Left ventricle myocardium inferior (tissue), 1 donor: ENCODE data around the gene EPB41L2. TPM values are rescaled to one million over a fixed set of nuclear protein-coding genes. Genes with fewer than 3 reads are reported as not detected.
A peak's percentile ranks its signal among the peaks of the same experiment; 100 is the strongest.

Experiments used
- DNase-seq: peaks from one replicate; pipeline ENCODE4 v3.0.0-alpha.2; 2020
- H3K27ac ChIP-seq: fragments of 200-600 bp; replicated peaks from 2 replicates; pipeline ENCODE4 v1.8.0; 2021
- H3K27me3 ChIP-seq: fragments of 200-600 bp; 2 replicates; pipeline ENCODE4 v1.8.0; 2021; ENCODE audit warnings: low read depth
- H3K36me3 ChIP-seq: fragments of 200-600 bp; 2 replicates; pipeline ENCODE4 v1.8.0; 2021
- H3K4me1 ChIP-seq: fragments of 200-600 bp; 2 replicates; pipeline ENCODE4 v1.8.0; 2021
- H3K4me3 ChIP-seq: fragments of 200-600 bp; 2 replicates; pipeline ENCODE4 v1.8.0; 2021; ENCODE audit warnings: mild to moderate bottlenecking, moderate library complexity
- H3K9me3 ChIP-seq: fragments of 200-600 bp; replicated peaks from 2 replicates; pipeline ENCODE4 v1.8.0; 2021
- intact Hi-C: fragments of 100-400 bp; cut with micrococcal nuclease; formaldehyde crosslinking; loops from one replicate; pipeline ENCODE4 v1.11.0; 2022
- total RNA-seq: library from RNA; stranded (reverse); fragmentation: NEBNext Ultra II Directional; extraction: Animal tissue kit (Norgen Biotek cat#: 25700); gene quantifications from one replicate; pipeline ENCODE4 v1.2.1, GENCODE V29; 2021
- TF ChIP-seq, protein P1 (sequence below): fragments of 200-600 bp; IDR thresholded peaks from 2 replicates; pipeline ENCODE4 v1.8.0; 2021; ENCODE audit warnings: antibody characterized with exemption, mild to moderate bottlenecking, borderline replicate concordance
- donor health status: DM: no; HTN: yes; CAD: no; lungs with severe emphysema.

Gene EPB41L2
- total RNA-seq, 1 donor from 2014 or later: 70.8 TPM

DNA sequence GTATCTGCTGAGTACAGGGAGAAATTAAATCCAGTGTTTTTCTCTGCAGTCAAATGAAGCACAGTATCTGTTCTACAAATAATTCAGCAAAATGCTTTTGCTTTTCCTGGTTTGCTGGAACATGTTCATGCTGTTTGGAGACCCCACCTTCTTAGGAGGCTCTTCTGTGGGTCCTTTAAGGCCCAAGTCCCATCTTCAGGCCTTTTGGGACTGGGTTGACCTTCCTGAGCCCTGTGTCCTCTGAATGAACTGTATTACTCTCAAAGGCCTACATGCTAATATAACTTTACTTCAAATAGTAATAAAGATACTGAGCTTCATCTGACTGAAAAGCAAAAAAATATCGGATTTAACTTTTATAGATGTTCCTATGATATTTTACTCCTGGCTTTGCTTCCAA lies 216.5 kb downstream of the EPB41L2 start:
- Histone ChIP-seq H3K27me3 (no peaks in the 10 kb centered on the region), H3K36me3 (peaks cover 1% of the 10 kb centered on the region), H3K4me1 (peaks cover 17% of the 10 kb centered on the region), H3K9me3 (no peaks in the 10 kb centered on the region), H3K27ac (peak overlapping the region; percentile 39), H3K4me3 (no peak overlapping the region)
- TF ChIP-seq, protein P1, sequence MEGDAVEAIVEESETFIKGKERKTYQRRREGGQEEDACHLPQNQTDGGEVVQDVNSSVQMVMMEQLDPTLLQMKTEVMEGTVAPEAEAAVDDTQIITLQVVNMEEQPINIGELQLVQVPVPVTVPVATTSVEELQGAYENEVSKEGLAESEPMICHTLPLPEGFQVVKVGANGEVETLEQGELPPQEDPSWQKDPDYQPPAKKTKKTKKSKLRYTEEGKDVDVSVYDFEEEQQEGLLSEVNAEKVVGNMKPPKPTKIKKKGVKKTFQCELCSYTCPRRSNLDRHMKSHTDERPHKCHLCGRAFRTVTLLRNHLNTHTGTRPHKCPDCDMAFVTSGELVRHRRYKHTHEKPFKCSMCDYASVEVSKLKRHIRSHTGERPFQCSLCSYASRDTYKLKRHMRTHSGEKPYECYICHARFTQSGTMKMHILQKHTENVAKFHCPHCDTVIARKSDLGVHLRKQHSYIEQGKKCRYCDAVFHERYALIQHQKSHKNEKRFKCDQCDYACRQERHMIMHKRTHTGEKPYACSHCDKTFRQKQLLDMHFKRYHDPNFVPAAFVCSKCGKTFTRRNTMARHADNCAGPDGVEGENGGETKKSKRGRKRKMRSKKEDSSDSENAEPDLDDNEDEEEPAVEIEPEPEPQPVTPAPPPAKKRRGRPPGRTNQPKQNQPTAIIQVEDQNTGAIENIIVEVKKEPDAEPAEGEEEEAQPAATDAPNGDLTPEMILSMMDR: no peak
- intact Hi-C loops: no loop called here
- DNase-seq: no peak

DNA sequence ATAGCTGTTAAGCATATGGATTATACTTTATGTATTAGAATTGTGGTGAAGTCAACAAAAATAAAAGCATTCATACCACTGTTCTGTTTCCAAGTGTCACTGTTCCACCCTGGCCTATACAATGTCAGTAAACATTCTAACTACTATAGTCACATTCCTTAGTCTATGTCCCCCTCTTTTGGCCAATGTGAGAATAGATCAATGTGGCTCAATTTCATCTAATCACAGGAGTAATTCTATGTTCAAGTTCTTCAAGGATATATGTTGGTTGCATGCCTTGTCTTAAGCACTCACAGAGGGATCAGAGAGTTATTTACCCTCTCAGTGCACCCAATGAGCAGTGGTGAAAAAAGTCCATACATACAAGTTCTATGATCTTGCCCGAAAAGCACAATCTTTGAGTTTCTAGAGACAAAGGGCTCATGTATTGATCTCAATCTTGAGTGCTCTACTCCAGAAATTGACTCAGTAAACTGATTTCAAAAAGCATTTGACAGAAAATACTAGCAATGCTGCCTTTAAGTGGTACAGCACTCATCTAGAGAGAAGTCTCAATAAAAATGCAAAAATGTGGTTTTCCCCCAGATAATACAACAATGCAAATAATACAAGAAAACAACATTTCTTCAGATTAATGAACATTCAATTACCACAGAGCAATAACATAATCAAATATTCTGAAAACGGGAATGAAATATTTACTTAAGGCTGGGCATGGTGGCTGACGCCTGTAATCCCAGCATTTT lies 219.3 kb downstream of the EPB41L2 start:
- no peak for DNase-seq
- Histone ChIP-seq H3K4me1 (peaks cover 12% of the 10 kb centered on the region), H3K27ac (no peak overlapping the region), H3K4me3 (no peak overlapping the region), H3K27me3 (no peaks in the 10 kb centered on the region), H3K36me3 (peaks cover 15% of the 10 kb centered on the region), H3K9me3 (no peaks in the 10 kb centered on the region)
- intact Hi-C loops: no loop called here
- TF ChIP-seq, protein P1: peak; percentile 42

DNA sequence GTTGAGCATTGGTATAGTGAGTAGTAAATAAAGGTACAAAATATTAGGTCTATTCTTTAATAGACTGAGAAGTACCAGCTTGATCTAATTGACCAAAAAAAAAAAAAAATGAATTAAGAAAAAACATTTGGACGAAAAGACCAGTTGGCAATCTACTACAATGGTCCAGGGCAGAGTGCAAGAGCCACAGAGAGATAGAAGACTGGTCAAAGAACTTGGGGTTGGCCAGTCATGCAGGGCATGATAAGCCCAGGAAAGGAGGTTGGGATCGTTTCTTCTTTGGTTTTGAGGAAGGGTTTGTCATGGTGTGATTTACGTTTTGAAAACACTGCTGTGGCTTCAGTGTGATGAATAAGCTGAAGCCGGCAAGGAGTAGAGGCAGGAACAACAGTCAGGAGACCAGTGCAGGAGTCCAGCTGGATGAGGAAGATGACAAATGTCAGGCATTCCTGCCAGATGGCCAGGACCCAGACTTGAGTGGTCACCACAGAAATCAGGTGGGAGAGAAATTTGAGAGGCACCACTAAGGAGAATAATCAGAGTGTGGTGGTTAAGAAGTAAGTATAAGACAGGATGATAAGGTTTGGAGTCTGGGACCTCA lies 221.8 kb downstream of the EPB41L2 start:
- intact Hi-C loops: no loop called here
- Histone ChIP-seq H3K4me1 (no peaks in the 10 kb centered on the region), H3K36me3 (peaks cover 15% of the 10 kb centered on the region), H3K27me3 (no peaks in the 10 kb centered on the region), H3K4me3 (no peak overlapping the region), H3K9me3 (no peaks in the 10 kb centered on the region), H3K27ac (no peak overlapping the region)
- no peak for DNase-seq
- TF ChIP-seq, protein P1: no peak

DNA sequence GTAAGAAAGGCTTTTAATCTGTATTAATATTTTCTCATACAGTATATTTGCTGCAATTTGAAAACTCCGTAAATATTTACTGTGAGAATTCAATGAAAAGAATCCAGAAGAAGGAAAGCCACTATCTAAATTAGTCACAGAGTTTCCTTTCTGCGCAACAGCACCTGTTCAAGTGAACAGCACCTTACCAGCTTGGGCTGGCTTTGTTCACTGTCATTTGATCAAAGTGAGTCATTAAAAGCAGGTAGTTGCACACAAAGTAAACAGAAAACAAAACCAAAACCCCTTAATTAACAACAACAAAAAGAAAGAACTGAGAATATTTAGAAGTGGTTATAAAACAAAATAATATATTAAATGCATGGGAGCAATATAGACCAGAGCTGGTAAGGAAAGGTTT lies 223.0 kb downstream of the EPB41L2 start:
- no peak for DNase-seq
- peaks cover 15% of the 10 kb centered on the region for H3K36me3 ChIP-seq
- H3K4me3 ChIP-seq: no peak overlapping the region
- intact Hi-C loops: no loop called here
- H3K27me3 ChIP-seq: no peaks in the 10 kb centered on the region
- no peaks in the 10 kb centered on the region for H3K9me3 ChIP-seq
- H3K27ac ChIP-seq: no peak overlapping the region
- H3K4me1 ChIP-seq: no peaks in the 10 kb centered on the region
- TF ChIP-seq, protein P1: no peak

DNA sequence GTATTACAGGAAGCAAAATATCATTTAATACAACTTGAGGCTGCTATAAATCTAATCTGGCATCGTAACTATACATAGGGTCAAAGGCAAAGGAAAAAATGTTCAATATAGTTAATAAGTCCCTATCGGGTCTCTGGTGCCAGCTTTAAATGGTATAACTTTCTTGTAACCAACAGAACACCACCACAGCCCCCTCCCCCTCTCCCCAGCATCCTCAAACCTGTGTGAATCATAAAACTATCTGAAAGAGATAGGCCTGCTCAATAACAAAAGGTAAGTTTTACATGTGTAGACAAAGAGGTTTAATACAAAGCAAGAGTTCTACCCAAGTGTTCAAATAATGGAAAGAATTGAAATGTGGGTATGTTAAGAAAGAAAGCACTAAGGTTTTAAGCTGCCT lies 223.7 kb downstream of the EPB41L2 start:
- Histone ChIP-seq H3K4me1 (no peaks in the 10 kb centered on the region), H3K4me3 (no peak overlapping the region), H3K27me3 (no peaks in the 10 kb centered on the region), H3K36me3 (peaks cover 15% of the 10 kb centered on the region), H3K27ac (no peak overlapping the region), H3K9me3 (no peaks in the 10 kb centered on the region)
- intact Hi-C loops: no loop called here
- DNase-seq: no peak
- TF ChIP-seq, protein P1: no peak
